ENCODE results near the gene CFL1. TPM values are rescaled to one million over a fixed set of nuclear protein-coding genes. Genes with fewer than 3 reads are reported as not detected.

Gene CFL1
- total and polyA plus RNA-seq, 10 of the 15 experiments (the other 5 are each of a cell fraction or from before 2014, with no cell fraction given) = 164 to 2,994 (median 1,500) TPM

DNA sequence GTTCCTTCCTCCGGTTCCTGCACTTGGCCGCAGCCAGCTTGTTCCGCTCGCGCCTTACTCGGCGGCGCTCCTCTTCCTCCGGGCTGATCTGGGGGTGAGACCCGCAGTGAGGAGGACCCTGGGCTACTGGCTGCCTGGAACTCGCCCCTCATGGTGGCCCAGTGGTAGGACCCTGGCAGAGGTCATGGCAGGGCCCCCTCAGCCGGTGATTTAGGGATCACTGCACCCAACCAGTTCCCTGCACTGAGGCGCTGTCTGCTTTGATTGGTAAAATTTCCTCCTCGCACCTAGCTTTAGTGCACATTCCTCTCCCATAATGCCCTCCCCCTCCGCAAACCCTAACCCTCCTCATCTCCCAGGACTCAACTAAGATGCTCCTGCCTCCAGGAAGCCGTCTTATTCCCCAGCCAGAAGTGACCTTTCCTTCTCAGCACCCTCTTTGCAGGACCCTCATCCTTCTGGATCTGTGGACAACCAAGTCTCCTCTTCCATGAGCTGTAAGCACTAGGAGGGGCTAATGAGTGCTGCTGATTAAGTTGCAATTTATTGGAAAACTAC, 36.1 kb upstream of the CFL1 start (continued):
- TF ChIP-seq, protein P1, sequence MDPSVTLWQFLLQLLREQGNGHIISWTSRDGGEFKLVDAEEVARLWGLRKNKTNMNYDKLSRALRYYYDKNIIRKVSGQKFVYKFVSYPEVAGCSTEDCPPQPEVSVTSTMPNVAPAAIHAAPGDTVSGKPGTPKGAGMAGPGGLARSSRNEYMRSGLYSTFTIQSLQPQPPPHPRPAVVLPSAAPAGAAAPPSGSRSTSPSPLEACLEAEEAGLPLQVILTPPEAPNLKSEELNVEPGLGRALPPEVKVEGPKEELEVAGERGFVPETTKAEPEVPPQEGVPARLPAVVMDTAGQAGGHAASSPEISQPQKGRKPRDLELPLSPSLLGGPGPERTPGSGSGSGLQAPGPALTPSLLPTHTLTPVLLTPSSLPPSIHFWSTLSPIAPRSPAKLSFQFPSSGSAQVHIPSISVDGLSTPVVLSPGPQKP (IDR thresholded peaks at IDR 0.05; ENCODE audit: low read depth, low read length) = no peak; the same call in 1 of the 2 replicates
- TF ChIP-seq RAD21 (IDR thresholded peaks at IDR 0.05; ENCODE audit: insufficient read depth, low read depth, low read length) = no peak
- no peak for TF ChIP-seq TARDBP (IDR thresholded peaks at IDR 0.05; ENCODE audit: borderline replicate concordance)
- TF ChIP-seq KLF5 (IDR thresholded peaks at IDR 0.05; ENCODE audit: partially characterized antibody) = no peak
- no peak; the same call in 1 of the 2 replicates for TF ChIP-seq HCFC1 (IDR thresholded peaks at IDR 0.05; ENCODE audit: low read length)
- TF ChIP-seq, protein P2, sequence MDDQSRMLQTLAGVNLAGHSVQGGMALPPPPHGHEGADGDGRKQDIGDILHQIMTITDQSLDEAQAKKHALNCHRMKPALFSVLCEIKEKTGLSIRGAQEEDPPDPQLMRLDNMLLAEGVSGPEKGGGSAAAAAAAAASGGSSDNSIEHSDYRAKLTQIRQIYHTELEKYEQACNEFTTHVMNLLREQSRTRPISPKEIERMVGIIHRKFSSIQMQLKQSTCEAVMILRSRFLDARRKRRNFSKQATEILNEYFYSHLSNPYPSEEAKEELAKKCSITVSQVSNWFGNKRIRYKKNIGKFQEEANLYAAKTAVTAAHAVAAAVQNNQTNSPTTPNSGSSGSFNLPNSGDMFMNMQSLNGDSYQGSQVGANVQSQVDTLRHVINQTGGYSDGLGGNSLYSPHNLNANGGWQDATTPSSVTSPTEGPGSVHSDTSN (IDR thresholded peaks at IDR 0.05; ENCODE audit: insufficient replicate concordance, low read depth, low read length) = no peak
- no peak for TF ChIP-seq CREB1 (IDR thresholded peaks at IDR 0.05; ENCODE audit: low read depth)
- no peak for TF ChIP-seq RBBP5 (conservative IDR thresholded peaks at IDR 0.05)
- no peak for TF ChIP-seq MEF2B (IDR thresholded peaks at IDR 0.05; ENCODE audit: partially characterized antibody, poor library complexity, severe bottlenecking)

Data from GM12878 (cell line).